GM21619 (cell line): Measurements from ENCODE around the gene CYTH3.

Experiments used
- ATAC-seq: cut with Tn5 transposase; IDR thresholded peaks from one replicate; pipeline ENCODE4 v1.9.1; 2021; ENCODE audit not compliant: unreplicated experiment

Gene CYTH3

DNA sequence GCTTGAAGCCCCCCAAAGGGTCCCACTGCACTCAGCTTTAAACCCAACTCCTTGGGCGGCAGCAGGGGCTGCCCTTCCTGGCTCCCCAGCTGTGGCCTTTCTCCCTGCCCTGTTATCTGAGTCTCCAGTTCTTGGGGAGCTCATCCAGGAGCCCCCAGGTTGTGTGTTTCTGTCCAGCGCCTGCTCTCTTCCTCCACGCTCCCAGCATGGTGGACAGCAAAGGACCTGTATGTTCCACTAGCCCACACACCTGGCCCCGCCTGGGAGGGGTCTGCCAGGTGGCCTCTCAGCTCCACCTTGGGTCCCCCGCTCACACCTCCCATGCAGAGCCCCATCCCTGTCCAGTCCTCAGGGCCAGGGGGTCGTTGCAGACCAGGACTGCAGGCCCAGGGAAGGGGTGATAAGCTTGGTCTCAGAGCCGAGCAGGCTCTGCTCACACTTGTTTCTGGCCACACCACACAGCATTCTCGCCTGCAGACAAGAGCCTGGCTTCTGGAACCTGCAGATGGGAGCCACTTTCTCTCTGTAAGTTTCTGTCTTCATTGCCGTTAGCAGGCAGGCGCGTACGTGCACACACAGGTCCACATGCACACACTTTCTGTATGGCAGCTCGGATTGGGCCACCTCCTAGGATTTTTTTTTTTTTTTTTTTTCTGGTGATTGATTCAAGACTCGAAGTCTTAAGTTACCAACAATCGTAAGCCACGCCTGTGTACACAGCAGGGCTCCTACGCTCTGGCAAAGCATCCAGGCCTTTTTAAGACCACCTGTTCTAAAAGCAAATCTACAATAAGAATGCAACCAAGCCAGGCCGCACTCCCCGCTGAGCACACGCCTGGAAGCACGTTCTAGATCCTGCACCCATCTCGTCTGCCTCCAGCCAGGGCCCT, 104.6 kb downstream of the CYTH3 start:
- ATAC-seq: no peak

- no peak for ATAC-seq
Measured at GRCh38 chr7:6167004-6167551, 105.3 kb downstream of the CYTH3 start.

DNA sequence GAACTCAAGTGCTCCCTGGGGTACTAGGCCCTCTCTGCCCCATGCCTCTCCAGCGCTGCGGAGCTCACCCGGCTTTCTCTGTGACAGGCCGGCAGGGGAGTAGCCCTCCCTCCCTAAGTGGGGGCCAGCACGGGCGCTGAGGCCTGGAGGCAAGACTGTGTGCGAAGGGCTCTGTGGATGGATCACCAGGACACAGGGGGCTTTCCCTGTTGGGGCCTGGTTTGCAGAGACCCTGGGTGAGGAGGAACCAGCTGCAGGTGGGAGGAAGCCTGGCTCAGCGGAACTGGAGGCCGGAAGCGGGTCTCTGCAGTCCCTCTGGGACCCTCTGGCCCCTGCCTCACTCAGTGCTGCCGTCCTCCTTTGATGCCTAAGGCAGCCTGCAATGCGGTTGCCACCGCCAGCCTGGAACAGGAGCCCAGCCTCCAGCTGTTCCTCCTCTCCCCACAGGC, 106.0 kb downstream of the CYTH3 start:
- ATAC-seq: no peak

- ATAC-seq: no peak
Measured at GRCh38 chr7:6165521-6166320, 106.7 kb downstream of the CYTH3 start.

GRCh38 chr7:6165075-6165474, 107.3 kb downstream of the CYTH3 start:
- ATAC-seq: no peak

- ATAC-seq: no peak
Measured at GRCh38 chr7:6164491-6164890, 107.9 kb downstream of the CYTH3 start.

- no peak for ATAC-seq
Measured at GRCh38 chr7:6164010-6164409, 108.4 kb downstream of the CYTH3 start.

- ATAC-seq: no peak
Measured at GRCh38 chr7:6163402-6163801, 109.0 kb downstream of the CYTH3 start.

DNA sequence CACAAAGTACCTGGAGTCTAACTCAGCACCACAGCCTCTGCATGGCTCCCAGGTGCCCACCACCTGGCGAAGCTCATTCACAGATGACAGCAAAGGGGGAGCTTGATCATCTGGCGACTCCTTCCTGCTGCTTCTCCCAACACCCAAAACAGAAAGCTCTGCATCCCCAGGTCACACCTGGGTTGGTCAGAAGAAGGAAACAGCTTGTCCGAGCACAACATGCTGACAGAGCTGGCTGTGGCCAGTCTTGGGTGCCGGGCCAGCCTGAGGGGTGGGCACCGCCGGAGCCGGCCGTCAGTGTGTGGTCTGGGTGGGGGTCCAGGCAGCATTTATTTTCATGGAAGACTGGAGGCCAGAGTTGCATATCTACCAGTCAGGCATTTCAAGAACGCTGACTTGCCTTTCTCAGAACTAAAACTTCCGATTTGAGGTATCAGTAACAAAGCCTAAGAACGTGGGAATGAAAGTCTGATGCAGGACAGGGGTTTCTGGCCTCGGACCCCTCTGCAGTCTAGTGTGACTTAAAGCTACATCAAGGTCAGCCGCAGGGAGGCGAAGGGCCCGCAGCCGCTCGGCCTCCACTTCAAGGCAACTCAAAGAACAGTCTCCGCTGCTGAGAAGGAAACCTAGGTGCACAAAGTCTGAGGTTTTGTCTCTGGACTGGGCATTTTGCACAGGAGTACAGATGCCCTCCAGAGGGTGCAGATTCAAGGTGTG, 109.6 kb downstream of the CYTH3 start:
- ATAC-seq: no peak

GRCh38 chr7:6162331-6162620, 110.1 kb downstream of the CYTH3 start:
- ATAC-seq: no peak

DNA sequence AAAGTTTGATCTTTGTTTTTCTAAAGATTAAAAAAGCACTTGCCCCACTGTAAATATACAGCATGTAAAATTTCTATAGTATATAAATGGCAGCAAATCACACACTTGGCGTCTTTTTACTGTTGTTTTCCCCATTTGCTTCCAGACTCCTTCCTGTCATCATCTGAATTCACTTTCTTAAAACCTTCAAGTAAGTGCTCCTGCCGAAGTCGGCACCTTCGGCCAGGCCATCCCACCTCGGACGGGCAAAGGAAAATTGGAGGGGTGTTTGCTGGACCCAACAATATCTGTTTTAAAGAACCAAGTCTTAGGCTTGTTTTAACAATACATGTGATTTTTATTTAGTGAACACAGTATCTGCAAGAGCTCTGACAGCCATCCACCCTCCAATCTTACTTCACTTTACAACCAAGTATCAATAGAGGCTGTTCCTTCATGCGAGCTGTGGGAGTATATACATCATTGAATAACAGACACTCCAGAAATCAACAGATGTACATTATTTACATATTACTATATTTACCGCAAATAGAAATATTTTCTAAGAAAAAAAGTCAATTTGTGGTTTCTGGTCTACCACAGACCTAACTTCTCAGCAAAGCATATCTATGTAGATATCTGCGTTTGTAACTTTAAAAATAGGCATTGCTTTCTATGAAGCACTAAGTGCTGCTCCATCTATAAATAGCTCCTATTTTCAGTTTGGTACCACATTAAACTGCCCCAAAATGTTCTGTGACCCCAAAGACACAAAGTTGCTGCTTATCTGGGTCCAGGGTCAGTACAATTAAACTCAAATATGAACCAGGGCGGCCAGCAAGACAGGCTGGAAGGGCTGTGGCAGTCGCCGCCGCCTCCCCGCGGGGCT, 110.7 kb downstream of the CYTH3 start:
- peak; percentile 51 for ATAC-seq

DNA sequence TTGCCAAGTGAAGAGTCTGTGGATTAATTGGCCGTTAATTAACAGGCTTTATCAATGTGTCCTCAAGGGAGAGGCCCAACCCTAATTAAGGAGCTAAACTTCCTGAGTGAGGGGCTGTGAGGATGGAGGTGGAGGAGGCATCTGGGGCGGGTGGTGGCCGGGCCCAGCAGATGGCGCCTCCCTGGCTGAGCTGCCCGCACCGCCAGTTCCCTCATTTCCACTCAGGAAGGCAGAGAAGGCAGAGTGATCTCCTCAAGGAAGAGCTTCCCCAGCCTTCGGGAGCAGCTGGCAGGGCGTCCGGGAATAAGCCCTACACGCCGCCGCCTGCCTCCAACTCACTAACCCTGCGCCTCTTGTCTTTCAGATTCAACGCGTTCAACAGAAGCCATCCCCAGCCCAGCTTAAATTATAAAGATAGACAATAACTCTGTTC, 112.2 kb downstream of the CYTH3 start:
- ATAC-seq: no peak

DNA sequence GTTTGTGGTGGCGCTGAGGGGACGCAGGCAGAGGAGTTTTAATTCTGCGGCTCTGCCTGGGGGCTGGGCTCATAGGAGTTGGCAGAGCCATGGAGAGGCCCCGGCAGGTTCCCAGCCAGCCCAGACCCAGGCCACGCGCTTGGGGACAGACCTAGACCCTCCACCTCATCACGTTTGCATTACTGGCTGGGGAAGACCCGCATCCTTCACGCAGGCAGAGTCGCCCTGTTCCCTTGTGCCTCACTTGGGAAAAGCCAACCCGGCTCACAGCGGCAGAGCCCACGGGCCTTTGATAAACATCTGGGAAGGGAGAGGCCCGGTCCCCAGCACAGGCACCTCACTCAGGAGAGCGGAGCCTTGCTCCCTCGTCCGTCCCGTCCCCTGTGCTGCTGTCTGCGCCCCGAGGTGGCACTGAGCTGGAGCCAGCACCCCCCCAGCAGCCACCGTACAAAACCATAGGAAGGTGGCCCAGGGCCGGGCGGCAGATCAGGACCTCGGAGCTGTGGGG, 112.8 kb downstream of the CYTH3 start:
- ATAC-seq: no peak

GRCh38 chr7:6159097-6159483, 113.3 kb downstream of the CYTH3 start:
- no peak for ATAC-seq

DNA sequence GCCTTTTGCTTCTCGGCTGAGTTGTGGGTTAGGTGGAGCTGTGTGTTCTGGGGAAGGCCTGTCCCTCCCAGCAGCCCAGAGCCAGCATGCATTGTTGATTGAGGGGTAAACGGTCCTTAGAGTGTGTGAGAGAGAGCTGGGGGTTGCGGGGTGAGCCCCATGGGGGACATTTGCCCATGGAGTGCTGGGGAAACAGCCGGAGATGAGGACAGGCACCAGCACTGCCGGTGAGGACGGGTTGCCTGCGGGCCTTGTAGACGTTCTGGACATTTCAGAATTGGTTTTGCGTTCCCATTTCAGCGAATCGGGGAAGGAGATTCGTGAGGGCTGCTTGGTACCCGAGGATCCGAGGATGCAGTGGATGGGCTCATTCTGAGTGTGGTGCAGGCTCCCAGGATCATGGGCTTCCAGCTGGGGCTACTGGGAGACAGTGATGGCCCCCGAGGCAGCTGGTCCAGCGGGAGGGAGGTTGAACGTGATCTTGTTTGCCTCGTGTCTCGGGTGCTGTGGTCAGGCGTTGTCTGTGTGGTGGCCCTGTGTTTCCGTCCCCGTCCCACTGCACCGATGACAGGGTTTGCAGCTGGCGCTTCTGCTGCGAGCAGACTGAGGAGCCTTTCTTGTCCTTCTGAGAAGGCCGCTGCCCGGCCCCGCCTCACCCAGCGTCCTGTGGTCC, 113.9 kb downstream of the CYTH3 start:
- ATAC-seq: no peak

DNA sequence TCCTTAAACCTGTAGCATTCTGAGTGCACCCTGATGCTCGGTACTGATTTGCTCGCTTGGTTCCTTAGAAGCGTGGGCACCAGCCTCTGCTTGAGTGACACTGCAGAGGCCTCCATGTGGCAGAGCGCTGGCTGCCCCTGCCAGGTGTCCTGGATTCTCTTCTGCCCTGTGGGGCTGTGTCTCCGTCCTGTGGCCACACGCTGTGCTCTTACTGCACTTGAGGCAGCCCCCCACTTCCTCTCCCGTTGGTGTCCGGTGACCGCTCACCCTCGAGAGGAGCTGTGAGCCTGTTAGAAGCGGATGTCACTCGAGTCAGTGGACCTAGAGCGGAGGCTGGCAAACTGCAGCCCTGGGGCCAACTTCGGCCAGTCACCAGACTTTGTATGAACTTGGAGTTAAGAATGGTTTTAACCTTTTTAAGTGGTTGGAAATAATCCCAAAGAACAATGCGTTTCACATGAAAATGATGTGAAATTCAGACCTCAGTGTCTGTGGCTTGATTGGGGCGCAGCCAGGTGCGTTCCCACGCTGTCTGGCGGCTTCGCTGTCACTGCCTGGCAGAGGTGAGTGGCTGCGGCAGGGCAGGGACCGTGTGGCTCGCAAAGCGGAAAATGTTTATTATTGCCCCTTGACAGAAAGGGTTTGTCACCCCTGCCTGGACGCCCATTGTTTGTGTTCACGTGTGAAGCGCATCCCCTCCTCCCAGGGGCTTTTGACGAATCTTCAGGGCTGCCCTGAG, 114.6 kb downstream of the CYTH3 start:
- no peak for ATAC-seq

GRCh38 chr7:6156734-6157133, 115.7 kb downstream of the CYTH3 start:
- ATAC-seq: no peak

DNA sequence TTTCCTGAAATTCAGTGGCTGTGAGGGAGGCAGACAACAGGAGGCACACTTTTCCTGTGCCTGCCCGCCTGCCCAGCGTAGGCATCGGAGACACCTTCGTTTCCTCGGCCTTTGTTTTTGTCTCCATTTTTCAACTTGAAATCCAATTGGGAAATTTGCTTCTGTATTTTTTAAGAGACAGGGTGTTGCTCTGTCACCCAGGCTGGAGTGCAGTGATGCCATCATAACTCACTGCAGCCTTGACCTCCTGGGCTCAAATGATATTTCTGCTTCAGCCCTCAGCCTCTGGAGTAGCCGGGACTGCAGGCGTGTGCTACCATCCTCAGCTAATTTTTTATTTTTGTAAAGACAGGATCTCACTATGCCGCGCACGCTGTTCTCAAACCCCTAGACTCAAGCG, 116.8 kb downstream of the CYTH3 start:
- no peak for ATAC-seq
